ENCODE data around the gene RPS6KA2.

GRCh38 chr6:166664135-166664534, 37.1 kb upstream of the RPS6KA2 start:
- TF ChIP-seq CTCF (IDR thresholded peaks at IDR 0.05) (no peak), POLR2A (IDR thresholded peaks at IDR 0.05) (no peak)
